BLaER1 (cell line): ENCODE results near the gene KDM6B.
"Not testable (repeated sequence)": the region's sequence is repeated elsewhere in the genome, so short reads cannot be mapped to it uniquely, and the experiment has no call there.

Experiments used
- H3K27ac ChIP-seq: shearing (Covaris generic); formaldehyde crosslinking; 2 replicates; pipeline ENCODE4 v1.8.1; 2022
- H3K27me3 ChIP-seq: shearing (Covaris generic); formaldehyde crosslinking; 2 replicates; pipeline ENCODE4 v1.8.1; 2022
- H3K36me3 ChIP-seq: shearing (Covaris generic); formaldehyde crosslinking; 2 replicates; pipeline ENCODE4 v1.8.1; 2022
- H3K4me1 ChIP-seq: shearing (Covaris generic); formaldehyde crosslinking; 2 replicates; pipeline ENCODE4 v1.8.1; 2022
- H3K4me2 ChIP-seq: shearing (Covaris generic); formaldehyde crosslinking; 2 replicates; pipeline ENCODE4 v1.8.1; 2022
- H3K4me3 ChIP-seq: shearing (Covaris generic); formaldehyde crosslinking; 2 replicates; pipeline ENCODE4 v1.8.1; 2022
- H3K9ac ChIP-seq: shearing (Covaris generic); formaldehyde crosslinking; 2 replicates; pipeline ENCODE4 v1.8.1; 2022
- H3K9me3 ChIP-seq: shearing (Covaris generic); formaldehyde crosslinking; 2 replicates; pipeline ENCODE4 v1.8.1; 2022
- H4K20me1 ChIP-seq: shearing (Covaris generic); formaldehyde crosslinking; 2 replicates; pipeline ENCODE4 v1.8.1; 2022
- Cebpa-rat ChIP-seq: shearing (Covaris generic); IDR thresholded peaks from 2 replicates; pipeline ENCODE4 v1.8.1; 2022

The KDM6B gene

GRCh38 chr17:7856811-7857712 lies 23.0 kb downstream of the KDM6B start, which contains the start of gene NAA38:
Gene NAA38, minus strand, starts transcription at chr17:7857559. Its CDS starts 96 bp downstream, at chr17:7857463.
- peak within 1 kb of the TSS; percentile 100 for H3K4me2 ChIP-seq

GRCh38 chr17:7857713-7858521 lies 23.9 kb downstream of the KDM6B start, which contains the start of gene CYB5D1:
Gene CYB5D1, plus strand, starts transcription at chr17:7858003. Its CDS starts 132 bp downstream, at chr17:7858135.
- H3K9ac ChIP-seq: peak within 1 kb of the TSS; percentile 97
- peak within 1 kb of the TSS; percentile 98 for H3K27ac ChIP-seq
- no peaks in the 10 kb centered on the region for H3K9me3 ChIP-seq
- H3K4me2 ChIP-seq: peak within 1 kb of the TSS; percentile 100
- H3K36me3 ChIP-seq: peaks cover 56% of the 10 kb centered on the region
- peaks cover 34% of the 10 kb centered on the region for H3K4me1 ChIP-seq
- peaks cover 16% of the 10 kb centered on the region for H4K20me1 ChIP-seq
- peak within 1 kb of the TSS; percentile 77 for H3K4me3 ChIP-seq
- H3K27me3 ChIP-seq: no peaks in the 10 kb centered on the region
- TF ChIP-seq Cebpa-rat: no peak

More at GRCh38 chr17:7856811-7857712, 23.0 kb downstream of the KDM6B start, which contains the start of gene NAA38:
- H4K20me1 ChIP-seq: peaks cover 25% of the 10 kb centered on the region
- H3K9me3 ChIP-seq: no peaks in the 10 kb centered on the region
- peak within 1 kb of the TSS; percentile 98 for H3K27ac ChIP-seq
- H3K36me3 ChIP-seq: peaks cover 64% of the 10 kb centered on the region
- peaks cover 40% of the 10 kb centered on the region for H3K4me1 ChIP-seq
- peak within 1 kb of the TSS; percentile 97 for H3K9ac ChIP-seq
- TF ChIP-seq Cebpa-rat: no peak; the same call in 1 of the 2 replicates
- H3K4me3 ChIP-seq: peak within 1 kb of the TSS; percentile 77
- H3K27me3 ChIP-seq: no peaks in the 10 kb centered on the region

GRCh38 chr17:7858522-7858810 lies 24.4 kb downstream of the KDM6B start:
- peaks cover 16% of the 10 kb centered on the region for H4K20me1 ChIP-seq
- peak overlapping the region; percentile 97 for H3K9ac ChIP-seq
- peak overlapping the region; percentile 100 for H3K4me2 ChIP-seq
- TF ChIP-seq Cebpa-rat: no peak
- H3K4me3 ChIP-seq: peak overlapping the region; percentile 77
- peaks cover 34% of the 10 kb centered on the region for H3K4me1 ChIP-seq
- no peaks in the 10 kb centered on the region for H3K9me3 ChIP-seq
- H3K36me3 ChIP-seq: peaks cover 55% of the 10 kb centered on the region
- H3K27me3 ChIP-seq: no peaks in the 10 kb centered on the region
- H3K27ac ChIP-seq: peak overlapping the region; percentile 98

- H3K4me3 ChIP-seq: no peak overlapping the region
- no peaks in the 10 kb centered on the region for H3K9me3 ChIP-seq
- H3K9ac ChIP-seq: peak overlapping the region; percentile 97
- peaks cover 54% of the 10 kb centered on the region for H3K36me3 ChIP-seq
- no peaks in the 10 kb centered on the region for H3K27me3 ChIP-seq
- peak overlapping the region; percentile 100 for H3K4me2 ChIP-seq
- peaks cover 12% of the 10 kb centered on the region; the same call in 1 of the 2 replicates for H4K20me1 ChIP-seq
- peaks cover 34% of the 10 kb centered on the region for H3K4me1 ChIP-seq
- no peak for TF ChIP-seq Cebpa-rat
- H3K27ac ChIP-seq: peak overlapping the region; percentile 98; the same call in 1 of the 2 replicates
Observed at GRCh38 chr17:7859028-7859427, 25.0 kb downstream of the KDM6B start.

GRCh38 chr17:7862692-7863437 lies 28.8 kb downstream of the KDM6B start:
- no peak overlapping the region for H3K4me3 ChIP-seq
- no peak overlapping the region for H3K4me2 ChIP-seq
- H3K9me3 ChIP-seq: no peaks in the 10 kb centered on the region
- TF ChIP-seq Cebpa-rat: no peak
- H3K27me3 ChIP-seq: no peaks in the 10 kb centered on the region
- peaks cover 23% of the 10 kb centered on the region for H3K4me1 ChIP-seq
- H3K9ac ChIP-seq: no peak overlapping the region
- H4K20me1 ChIP-seq: 0 out of 2 replicates have a peak, but pooled peaks cover 5% of the 10 kb centered on the region
- H3K27ac ChIP-seq: no peak overlapping the region
- peaks cover 62% of the 10 kb centered on the region for H3K36me3 ChIP-seq

- not testable (repeated sequence) for H3K4me3 ChIP-seq, H3K9me3 ChIP-seq, H3K27ac ChIP-seq, H3K4me2 ChIP-seq, H3K27me3 ChIP-seq, H4K20me1 ChIP-seq
- peaks cover 59% of the 10 kb centered on the region for H3K36me3 ChIP-seq
- H3K9ac ChIP-seq: peak overlapping the region; percentile 26; the same call in 1 of the 2 replicates
- H3K4me1 ChIP-seq: peaks cover 23% of the 10 kb centered on the region
Observed at GRCh38 chr17:7864384-7864783, 30.4 kb downstream of the KDM6B start.

DNA sequence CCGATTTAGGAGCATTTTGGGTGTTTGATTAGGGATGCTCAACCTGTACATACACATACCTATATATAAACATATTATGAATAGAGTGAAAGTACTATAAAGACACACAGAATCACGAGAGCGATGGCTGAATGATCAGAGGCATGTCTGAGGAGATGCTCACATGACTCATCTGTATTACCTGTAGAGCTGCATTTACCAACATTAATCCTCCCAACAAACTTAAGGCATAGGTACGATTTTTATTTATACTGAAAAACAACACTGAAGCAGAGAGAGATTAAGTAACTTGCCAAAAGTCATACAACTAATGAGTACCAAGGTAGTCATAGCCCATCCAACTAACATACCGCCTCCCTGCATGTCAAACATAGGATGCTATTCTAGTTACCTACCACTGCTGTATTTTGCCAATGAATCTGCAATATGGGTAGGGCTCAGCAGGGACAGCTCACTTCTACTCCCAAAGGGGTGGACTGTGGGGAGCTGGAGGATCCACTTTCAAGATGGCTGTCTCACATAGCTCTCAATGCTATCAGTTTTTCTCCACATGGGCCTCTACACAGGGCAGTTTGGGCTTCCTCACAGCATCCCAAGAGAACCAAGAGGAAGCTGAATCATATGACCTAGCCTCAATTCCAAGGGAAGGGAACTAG lies 31.1 kb downstream of the KDM6B start:
- H3K4me2 ChIP-seq: no peak overlapping the region
- H3K9ac ChIP-seq: no peak overlapping the region
- H3K27ac ChIP-seq: no peak overlapping the region
- TF ChIP-seq Cebpa-rat: no peak
- H3K4me1 ChIP-seq: peaks cover 27% of the 10 kb centered on the region
- H3K4me3 ChIP-seq: no peak overlapping the region
- 0 out of 2 replicates have a peak, but pooled peaks cover 5% of the 10 kb centered on the region for H4K20me1 ChIP-seq
- peaks cover 51% of the 10 kb centered on the region for H3K36me3 ChIP-seq
- no peaks in the 10 kb centered on the region for H3K27me3 ChIP-seq
- H3K9me3 ChIP-seq: no peaks in the 10 kb centered on the region

GRCh38 chr17:7867881-7868329 lies 33.9 kb downstream of the KDM6B start:
- no peak overlapping the region for H3K4me3 ChIP-seq
- H3K4me2 ChIP-seq: peak overlapping the region; percentile 59
- TF ChIP-seq Cebpa-rat: no peak
- H3K9ac ChIP-seq: no peak overlapping the region; the same call in 1 of the 2 replicates
- H3K27me3 ChIP-seq: no peaks in the 10 kb centered on the region
- peaks cover 27% of the 10 kb centered on the region for H3K4me1 ChIP-seq
- peaks cover 45% of the 10 kb centered on the region for H3K36me3 ChIP-seq
- no peaks in the 10 kb centered on the region for H3K9me3 ChIP-seq
- 0 out of 2 replicates have a peak, but pooled peaks cover 5% of the 10 kb centered on the region for H4K20me1 ChIP-seq
- no peak overlapping the region for H3K27ac ChIP-seq
